Activated CD4-positive, alpha-beta T cell treated with anti-CD3 and anti-CD28 coated beads, Interleukin-2, amount 50 U/mL, for 48 hours (primary cell): Measurements from ENCODE around the gene SPARC.

Source experiments
- DNase-seq, 2 experiments: peaks; one replicate each; pipeline ENCODE4 v3.0.0-alpha.2; 2020

SPARC gene

GRCh38 chr5:151677776-151678545 lies 8.8 kb downstream of the SPARC start:
- no peak for DNase-seq

DNA sequence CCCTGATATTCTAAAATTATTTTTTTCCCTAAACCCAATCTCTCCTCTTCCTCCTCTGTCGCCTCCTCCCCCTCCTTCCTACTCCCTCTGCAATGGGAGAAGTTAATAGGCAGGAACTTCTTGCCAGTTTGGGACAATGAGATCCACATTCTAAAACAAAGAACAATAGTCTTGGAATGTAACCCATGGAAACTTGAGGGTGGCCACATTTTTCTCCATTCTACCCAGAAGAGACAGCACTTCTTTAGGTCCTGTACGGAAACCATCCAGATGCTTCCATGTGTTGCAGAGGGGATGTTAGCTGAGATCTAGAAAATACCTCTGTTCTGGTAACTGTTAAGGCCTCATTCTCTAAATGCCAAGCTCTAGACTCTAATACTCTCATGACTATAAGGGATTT lies 10.0 kb downstream of the SPARC start:
- no peak for DNase-seq

- no peak for DNase-seq
Measured at GRCh38 chr5:151676314-151676712, 10.4 kb downstream of the SPARC start.

- no peak for DNase-seq
Measured at GRCh38 chr5:151675611-151676313, 11.0 kb downstream of the SPARC start.

DNA sequence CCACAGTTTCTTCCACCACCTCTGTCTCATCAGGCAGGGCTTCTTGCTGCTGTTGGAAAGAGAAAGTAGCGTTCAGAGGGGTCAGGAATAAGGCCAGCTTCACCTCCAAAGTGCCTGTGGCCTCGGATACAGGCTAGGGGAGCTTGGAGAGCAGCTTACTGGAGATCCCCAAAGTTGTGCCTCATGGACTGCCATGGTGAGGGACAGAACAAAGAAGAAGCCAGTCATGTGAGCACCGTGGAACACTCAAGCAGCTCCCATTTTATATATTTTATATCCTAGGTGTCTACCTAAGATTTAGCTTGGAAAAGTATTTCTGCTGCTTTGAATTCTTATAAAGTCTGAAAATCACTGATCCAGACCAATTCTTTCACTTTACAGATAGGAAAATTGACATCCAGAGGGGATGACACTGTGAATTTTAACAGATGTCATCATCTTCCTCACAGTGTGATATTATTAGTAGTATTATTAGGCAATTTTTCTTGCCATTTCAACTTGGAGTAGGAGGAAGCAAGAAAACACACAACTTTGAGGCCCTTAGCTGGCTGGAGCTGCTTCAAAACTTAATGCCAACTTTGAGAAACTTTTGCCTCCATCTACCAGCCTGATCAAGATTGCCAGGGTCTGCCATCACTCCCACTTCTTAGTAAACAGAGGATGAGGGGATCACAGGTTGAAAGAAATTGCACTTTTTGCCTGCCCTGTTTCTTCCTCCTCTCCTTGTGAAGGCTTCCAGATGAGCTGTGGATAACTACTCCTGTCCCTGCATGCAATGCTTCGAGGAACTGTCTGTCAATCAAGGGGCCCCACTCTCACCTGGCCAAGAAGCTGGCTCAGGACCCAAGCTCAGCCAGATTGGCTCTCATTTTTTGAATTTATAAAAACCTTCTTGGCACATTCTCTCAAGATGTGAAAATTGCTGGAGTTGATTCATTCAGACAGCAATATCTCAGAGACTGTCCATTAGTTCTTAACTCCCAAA lies 11.8 kb downstream of the SPARC start:
- no peak for DNase-seq

- no peak for DNase-seq
Measured at GRCh38 chr5:151673421-151673820, 13.3 kb downstream of the SPARC start.

GRCh38 chr5:151672516-151672915 lies 14.2 kb downstream of the SPARC start:
- no peak for DNase-seq

DNA sequence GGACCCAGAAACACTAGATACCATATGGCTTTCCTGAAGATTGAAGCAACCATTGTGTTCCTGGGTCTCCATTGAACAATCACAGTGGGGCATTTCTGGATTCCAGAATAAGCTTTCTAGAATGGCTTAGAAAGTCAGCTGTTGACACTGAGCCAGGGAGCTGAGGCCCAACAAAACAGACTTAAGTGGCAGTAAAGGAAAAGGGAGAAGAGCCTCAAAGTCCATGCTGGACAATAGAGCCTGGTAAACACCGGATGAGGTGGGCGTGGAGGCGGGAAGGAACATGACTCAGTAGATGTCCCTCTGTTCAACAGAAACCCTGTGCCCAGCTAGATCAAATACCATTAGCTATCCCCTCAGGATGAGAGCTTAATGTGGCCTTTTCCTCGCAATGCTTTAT lies 14.8 kb downstream of the SPARC start:
- DNase-seq = no peak

- DNase-seq = no peak
Measured at GRCh38 chr5:151670953-151671636, 15.6 kb downstream of the SPARC start.

DNA sequence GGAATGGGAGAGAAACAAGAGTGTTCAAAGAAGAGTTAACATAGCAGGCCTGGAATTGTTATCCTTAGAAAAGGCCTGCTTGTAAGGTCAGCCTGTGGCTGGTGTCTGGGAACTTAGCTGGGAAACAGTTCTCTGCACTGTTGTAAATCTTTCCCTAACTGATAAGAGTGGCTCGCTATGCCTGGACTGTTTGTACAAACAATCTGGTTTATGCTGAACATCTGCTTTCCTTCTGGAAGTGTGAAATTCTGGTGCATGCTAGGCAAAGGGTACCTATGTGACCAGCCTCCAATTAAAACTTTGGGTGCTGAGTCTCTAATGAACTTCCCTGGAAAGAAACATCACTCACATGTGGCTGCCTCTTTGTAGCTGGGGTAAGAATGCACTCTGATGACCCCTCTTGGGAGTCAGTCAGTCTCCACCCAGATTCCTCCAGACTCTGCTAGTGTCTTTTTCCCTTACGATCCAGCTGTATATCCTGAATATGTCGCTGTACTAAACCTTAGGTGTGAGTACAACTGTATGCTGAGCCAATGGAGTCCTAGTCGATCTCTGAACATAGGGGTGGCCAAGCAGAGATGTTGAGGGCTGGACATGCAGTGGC lies 16.5 kb downstream of the SPARC start:
- DNase-seq = no peak

- DNase-seq = no peak
Measured at GRCh38 chr5:151667083-151667482, 19.6 kb downstream of the SPARC start.

- no peak for DNase-seq
Measured at GRCh38 chr5:151665613-151666012, 21.1 kb downstream of the SPARC start.

GRCh38 chr5:151664694-151665585 lies 21.8 kb downstream of the SPARC start:
- no peak for DNase-seq

- DNase-seq = no peak
Measured at GRCh38 chr5:151663617-151664293, 23.0 kb downstream of the SPARC start.

- no peak for DNase-seq
Measured at GRCh38 chr5:151662805-151663204, 23.9 kb downstream of the SPARC start.

DNA sequence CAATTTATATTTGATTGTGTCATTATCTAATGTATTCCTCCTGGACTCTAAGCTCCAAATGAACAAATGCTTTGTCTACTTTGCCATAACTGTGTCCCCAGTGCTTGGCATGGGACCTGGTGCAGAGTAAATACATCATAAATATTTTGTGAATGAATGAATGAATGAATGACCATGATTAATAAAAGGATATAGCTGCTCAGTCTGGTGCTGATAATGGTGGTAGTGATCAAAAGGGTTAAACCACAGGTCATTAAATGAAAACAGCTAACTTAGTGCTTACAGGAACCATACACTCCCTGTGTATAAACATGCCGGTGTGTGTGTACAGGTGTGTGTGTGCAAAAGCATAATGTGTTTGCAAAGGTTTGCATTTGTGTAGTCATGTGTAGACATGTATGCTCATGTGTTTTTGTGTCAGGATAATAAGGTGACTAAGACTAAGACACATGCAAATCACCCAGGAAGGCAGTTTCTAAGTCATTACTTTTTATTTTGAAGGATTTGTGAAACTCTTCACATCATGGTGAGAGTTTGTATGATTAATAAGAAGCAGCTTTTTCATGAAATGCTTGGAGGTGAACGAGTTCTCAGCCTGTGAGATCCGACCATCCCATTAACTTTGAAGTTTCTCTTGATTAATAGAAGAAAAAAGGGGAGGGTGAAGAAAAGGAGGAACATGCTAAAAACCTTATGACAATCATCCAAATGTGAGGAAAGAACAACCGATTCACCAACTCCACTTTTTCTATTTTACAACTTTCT lies 24.6 kb downstream of the SPARC start:
- no peak for DNase-seq

GRCh38 chr5:151660616-151661495 lies 25.9 kb downstream of the SPARC start:
- DNase-seq = no peak

- peak; percentile 85 to 86 for DNase-seq
Measured at GRCh38 chr5:151659001-151659754, 27.5 kb downstream of the SPARC start.
